BLaER1 (cell line): ENCODE results near the gene TDRD1.

Source experiments
- H3K27ac ChIP-seq: shearing (Covaris generic); formaldehyde crosslinking; 2 replicates; pipeline ENCODE4 v1.8.1; 2022
- H3K27me3 ChIP-seq: shearing (Covaris generic); formaldehyde crosslinking; 2 replicates; pipeline ENCODE4 v1.8.1; 2022
- H3K36me3 ChIP-seq: shearing (Covaris generic); formaldehyde crosslinking; 2 replicates; pipeline ENCODE4 v1.8.1; 2022
- H3K4me1 ChIP-seq: shearing (Covaris generic); formaldehyde crosslinking; 2 replicates; pipeline ENCODE4 v1.8.1; 2022
- H3K4me2 ChIP-seq: shearing (Covaris generic); formaldehyde crosslinking; 2 replicates; pipeline ENCODE4 v1.8.1; 2022
- H3K4me3 ChIP-seq: shearing (Covaris generic); formaldehyde crosslinking; 2 replicates; pipeline ENCODE4 v1.8.1; 2022
- H3K9ac ChIP-seq: shearing (Covaris generic); formaldehyde crosslinking; 2 replicates; pipeline ENCODE4 v1.8.1; 2022
- H3K9me3 ChIP-seq: shearing (Covaris generic); formaldehyde crosslinking; 2 replicates; pipeline ENCODE4 v1.8.1; 2022
- H4K20me1 ChIP-seq: shearing (Covaris generic); formaldehyde crosslinking; 2 replicates; pipeline ENCODE4 v1.8.1; 2022
- Cebpa-rat ChIP-seq: shearing (Covaris generic); IDR thresholded peaks from 2 replicates; pipeline ENCODE4 v1.8.1; 2022

TDRD1 gene

DNA sequence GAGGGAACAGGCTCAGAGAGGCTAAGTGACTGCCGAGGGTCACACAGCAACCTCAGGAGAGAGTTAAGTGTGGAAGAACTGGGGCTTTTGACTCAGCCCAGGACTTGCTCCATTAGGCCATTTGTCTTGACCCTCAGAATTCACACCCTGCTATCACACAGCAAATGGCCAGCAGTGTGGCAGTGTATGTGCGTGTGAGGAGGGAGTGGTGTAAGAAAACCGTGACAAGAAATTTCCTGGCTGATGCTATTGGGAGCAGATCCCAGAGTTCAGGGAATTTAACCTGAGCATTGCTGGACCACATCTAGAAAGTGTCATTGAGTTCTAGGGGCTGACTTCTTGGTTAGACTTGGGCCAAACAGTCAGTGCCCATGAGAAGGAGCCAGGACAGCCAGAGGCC is 78.3 kb downstream of the TDRD1 start:
- peaks cover 52% of the 10 kb centered on the region for H3K4me1 ChIP-seq
- no peak overlapping the region for H3K9ac ChIP-seq
- no peak for TF ChIP-seq Cebpa-rat
- no peak overlapping the region for H3K4me3 ChIP-seq
- no peaks in the 10 kb centered on the region for H3K36me3 ChIP-seq
- H3K27ac ChIP-seq: no peak overlapping the region
- no peaks in the 10 kb centered on the region for H3K9me3 ChIP-seq
- H3K4me2 ChIP-seq: peak overlapping the region; percentile 55; the same call in 1 of the 2 replicates
- H4K20me1 ChIP-seq: no peaks in the 10 kb centered on the region
- H3K27me3 ChIP-seq: no peaks in the 10 kb centered on the region

DNA sequence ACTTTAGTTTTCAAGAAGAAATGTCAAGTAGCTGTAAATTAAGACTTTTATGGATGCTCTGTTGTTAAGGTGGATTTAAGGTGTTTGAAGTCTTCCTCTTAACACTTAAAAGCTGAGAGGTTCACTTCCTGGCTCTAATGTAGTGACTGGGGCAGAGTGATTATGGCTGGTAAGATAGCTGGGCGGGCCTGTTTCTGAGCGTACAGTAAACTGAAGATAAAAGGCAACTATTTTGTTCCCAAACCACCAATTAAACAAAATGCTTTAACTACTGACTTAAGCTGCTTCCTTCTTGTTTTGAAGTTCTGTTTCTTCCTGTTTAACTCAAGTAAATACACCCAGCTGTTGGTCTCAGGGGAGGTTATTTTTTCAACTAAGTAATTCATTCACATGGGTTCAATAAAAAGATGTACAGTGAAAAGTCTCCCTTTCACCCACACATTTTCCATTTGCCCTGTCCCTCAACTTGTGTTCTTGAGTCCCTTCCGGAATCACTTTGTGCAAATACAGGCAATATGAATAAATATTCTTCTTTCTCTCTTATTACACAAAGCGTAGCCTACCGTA is 79.2 kb downstream of the TDRD1 start:
- Histone ChIP-seq H3K27ac (no peak overlapping the region), H3K36me3 (no peaks in the 10 kb centered on the region), H3K4me1 (peaks cover 52% of the 10 kb centered on the region), H3K9me3 (no peaks in the 10 kb centered on the region), H3K9ac (no peak overlapping the region), H3K4me3 (no peak overlapping the region), H4K20me1 (no peaks in the 10 kb centered on the region), H3K27me3 (no peaks in the 10 kb centered on the region), H3K4me2 (peak overlapping the region; percentile 47)
- TF ChIP-seq Cebpa-rat: no peak

DNA sequence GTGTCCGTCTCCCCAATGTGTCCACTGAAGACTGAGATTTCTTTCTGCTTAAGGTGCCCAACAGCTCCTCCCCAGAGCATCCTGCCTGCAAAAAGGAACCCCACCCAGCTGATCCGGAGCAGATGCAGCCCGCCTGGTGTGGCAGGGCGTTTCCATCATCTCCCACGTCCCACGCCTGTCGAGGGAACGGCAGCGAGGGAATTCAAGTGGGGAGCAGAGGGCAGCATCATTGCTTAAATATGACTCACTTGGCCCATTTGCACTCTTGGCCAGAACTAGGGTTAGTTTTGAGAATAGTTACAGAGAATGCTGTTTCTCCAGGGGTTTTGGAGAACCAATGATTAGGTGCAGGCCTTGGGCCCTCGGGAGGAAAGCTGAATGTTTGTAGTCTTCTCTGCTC is 80.7 kb downstream of the TDRD1 start:
- no peak for TF ChIP-seq Cebpa-rat
- Histone ChIP-seq H3K27ac (no peak overlapping the region), H3K4me2 (no peak overlapping the region), H3K36me3 (no peaks in the 10 kb centered on the region), H3K9me3 (no peaks in the 10 kb centered on the region), H3K4me3 (no peak overlapping the region), H3K27me3 (no peaks in the 10 kb centered on the region), H4K20me1 (no peaks in the 10 kb centered on the region), H3K4me1 (peaks cover 44% of the 10 kb centered on the region), H3K9ac (no peak overlapping the region)

DNA sequence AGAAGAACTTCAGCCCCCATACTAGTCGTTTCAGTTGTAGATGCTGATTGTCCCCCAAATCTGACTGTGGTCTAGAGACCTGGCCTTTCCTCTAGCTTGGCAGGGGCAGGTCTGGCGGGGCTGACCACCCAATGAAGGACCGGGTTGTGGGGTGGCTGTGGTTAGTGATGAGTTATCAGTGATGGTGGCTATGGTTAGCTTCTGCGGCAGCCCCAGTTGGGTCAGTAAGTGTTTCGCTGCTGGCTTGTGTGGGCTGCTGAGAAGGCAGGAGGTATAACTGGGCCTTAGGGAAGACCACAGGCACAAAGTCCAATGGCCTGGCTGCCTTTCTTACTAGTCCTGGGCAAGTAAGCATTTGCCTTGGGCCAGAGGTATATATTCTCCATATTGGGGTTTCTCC is 81.2 kb downstream of the TDRD1 start:
- Histone ChIP-seq H3K9ac (no peak overlapping the region), H3K27me3 (no peaks in the 10 kb centered on the region), H3K4me2 (no peak overlapping the region), H3K4me1 (peaks cover 39% of the 10 kb centered on the region), H3K36me3 (no peaks in the 10 kb centered on the region), H3K27ac (no peak overlapping the region), H3K9me3 (no peaks in the 10 kb centered on the region), H3K4me3 (no peak overlapping the region), H4K20me1 (no peaks in the 10 kb centered on the region)
- no peak for TF ChIP-seq Cebpa-rat

GRCh38 chr10:114261076-114261475 is 81.9 kb downstream of the TDRD1 start:
- Histone ChIP-seq H4K20me1 (no peaks in the 10 kb centered on the region), H3K27me3 (no peaks in the 10 kb centered on the region), H3K36me3 (no peaks in the 10 kb centered on the region), H3K27ac (no peak overlapping the region), H3K4me2 (no peak overlapping the region), H3K4me1 (peaks cover 32% of the 10 kb centered on the region), H3K9me3 (no peaks in the 10 kb centered on the region), H3K9ac (no peak overlapping the region), H3K4me3 (no peak overlapping the region)
- TF ChIP-seq Cebpa-rat: no peak

DNA sequence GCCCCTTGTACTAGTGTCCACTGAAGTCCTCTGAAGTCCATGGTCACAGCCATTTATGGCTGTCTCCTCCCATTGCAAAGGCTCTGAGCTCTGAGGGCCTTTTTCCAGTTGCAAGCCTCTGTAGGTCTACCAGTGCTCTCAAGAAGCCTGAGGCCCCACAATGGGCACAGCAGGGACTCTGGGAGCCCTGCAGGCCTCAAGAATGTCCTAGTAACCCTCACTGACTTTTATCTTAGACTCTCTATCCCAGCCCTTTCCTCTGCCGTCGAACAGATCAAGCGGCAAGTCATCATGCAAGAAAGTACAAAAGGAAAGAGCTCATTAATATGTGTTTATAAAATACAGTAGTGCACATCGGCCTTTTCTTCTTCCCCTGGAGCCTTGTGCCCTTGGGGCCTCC is 83.3 kb downstream of the TDRD1 start:
- Histone ChIP-seq H3K9ac (no peak overlapping the region), H3K4me1 (peaks cover 17% of the 10 kb centered on the region), H3K27me3 (no peaks in the 10 kb centered on the region), H3K4me2 (no peak overlapping the region), H3K27ac (no peak overlapping the region), H3K9me3 (no peaks in the 10 kb centered on the region), H3K36me3 (no peaks in the 10 kb centered on the region), H3K4me3 (no peak overlapping the region), H4K20me1 (no peaks in the 10 kb centered on the region)
- TF ChIP-seq Cebpa-rat: no peak

DNA sequence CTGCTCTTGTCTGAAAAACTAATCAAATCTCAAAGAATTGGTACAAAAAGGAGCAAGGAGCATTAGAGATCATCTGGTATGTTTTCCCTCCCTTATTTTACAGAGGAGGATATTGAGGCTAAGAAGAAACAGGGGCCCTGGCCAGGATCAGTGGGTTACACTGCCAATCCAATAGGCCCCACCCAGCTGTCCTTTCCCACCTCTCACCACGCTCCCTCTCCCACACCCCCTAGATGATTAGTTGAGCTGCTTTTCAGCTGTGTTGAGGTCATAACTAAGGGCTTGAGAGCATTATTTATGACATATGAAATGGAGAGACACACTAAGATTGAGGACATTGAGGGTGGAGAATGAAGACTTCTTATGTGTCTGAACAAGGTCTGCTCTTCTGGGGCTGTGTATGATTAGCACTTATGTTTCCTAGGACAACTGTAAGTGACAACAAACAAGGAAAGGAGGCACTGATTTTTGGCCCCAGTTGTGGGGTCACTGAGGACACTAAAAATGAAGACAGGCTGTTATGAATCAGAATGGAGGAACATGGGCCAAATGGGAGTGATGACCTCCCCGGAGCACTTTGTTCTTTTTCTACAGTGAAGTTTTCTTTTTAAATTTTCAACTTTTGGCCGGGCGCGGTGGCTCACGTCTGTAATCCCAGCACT is 86.4 kb downstream of the TDRD1 start:
- Histone ChIP-seq H3K9ac (no peak overlapping the region), H3K9me3 (no peaks in the 10 kb centered on the region), H3K4me3 (no peak overlapping the region), H3K4me1 (no peaks in the 10 kb centered on the region; the same call in 1 of the 2 replicates), H3K27ac (no peak overlapping the region), H3K4me2 (no peak overlapping the region), H4K20me1 (no peaks in the 10 kb centered on the region), H3K36me3 (no peaks in the 10 kb centered on the region), H3K27me3 (no peaks in the 10 kb centered on the region)
- TF ChIP-seq Cebpa-rat: no peak

- Histone ChIP-seq H3K27me3 (no peaks in the 10 kb centered on the region), H3K4me3 (no peak overlapping the region), H3K4me2 (no peak overlapping the region), H3K36me3 (no peaks in the 10 kb centered on the region), H3K9ac (no peak overlapping the region), H3K27ac (no peak overlapping the region), H3K4me1 (no peaks in the 10 kb centered on the region), H4K20me1 (no peaks in the 10 kb centered on the region), H3K9me3 (no peaks in the 10 kb centered on the region)
- TF ChIP-seq Cebpa-rat: no peak
These were observed 87.4 kb downstream of the TDRD1 start for GRCh38 chr10:114266521-114266920.

DNA sequence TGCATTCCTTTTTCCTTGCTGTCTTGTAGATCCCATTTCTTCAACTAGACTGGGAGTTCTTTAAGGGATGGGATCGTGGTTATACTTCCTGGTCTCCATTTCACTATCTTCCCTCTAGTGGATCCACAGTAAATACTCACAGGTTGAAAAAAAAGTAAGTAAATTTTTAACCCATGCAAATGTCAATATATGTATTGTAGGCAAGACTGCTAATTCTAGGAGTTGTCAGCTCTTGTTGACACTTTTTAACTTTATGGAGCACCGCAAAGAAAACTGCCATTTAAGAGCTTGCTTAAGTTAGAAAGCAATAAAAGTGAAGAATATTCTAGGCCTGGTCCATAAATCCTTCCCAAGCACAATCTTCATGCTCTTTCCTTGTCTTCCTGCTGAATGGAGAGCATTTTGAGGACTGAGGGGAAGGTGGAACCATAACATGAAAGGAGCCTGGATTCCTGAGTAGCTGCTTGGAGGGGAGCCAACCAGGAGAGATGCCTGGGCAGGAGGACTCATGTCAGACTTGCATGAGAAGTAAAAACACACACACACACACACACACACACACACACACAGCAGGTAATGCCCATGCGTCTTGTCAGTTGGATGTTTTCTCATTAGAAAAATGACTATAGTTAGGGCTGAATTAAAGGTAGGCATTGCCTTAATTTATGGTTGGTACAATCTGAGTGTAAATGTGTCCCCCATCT is 92.1 kb downstream of the TDRD1 start:
- Histone ChIP-seq H4K20me1 (no peaks in the 10 kb centered on the region), H3K9me3 (no peaks in the 10 kb centered on the region), H3K27me3 (no peaks in the 10 kb centered on the region), H3K27ac (no peak overlapping the region), H3K4me2 (no peak overlapping the region), H3K4me1 (peaks cover 5% of the 10 kb centered on the region), H3K9ac (no peak overlapping the region), H3K36me3 (no peaks in the 10 kb centered on the region), H3K4me3 (no peak overlapping the region)
- no peak for TF ChIP-seq Cebpa-rat

DNA sequence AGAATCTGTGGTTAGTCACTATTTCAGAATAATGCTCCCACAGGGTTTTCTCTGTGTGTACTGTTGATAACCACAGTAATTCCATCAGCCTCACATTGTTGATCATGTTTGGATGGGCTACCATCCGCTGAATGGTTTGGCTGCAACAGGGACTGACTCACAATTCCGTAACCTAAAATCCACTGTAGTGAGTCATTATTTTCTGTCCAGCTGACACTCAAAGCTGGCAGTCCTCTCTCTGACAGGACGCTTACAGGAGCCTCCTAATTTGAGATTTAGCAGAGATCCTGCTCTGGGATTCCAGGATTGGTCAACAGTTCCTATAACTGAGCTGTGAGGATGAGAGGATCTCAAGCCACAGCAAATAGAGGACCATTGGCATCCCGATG is 92.6 kb downstream of the TDRD1 start:
- Histone ChIP-seq H4K20me1 (no peaks in the 10 kb centered on the region), H3K4me1 (peaks cover 5% of the 10 kb centered on the region), H3K27ac (no peak overlapping the region), H3K4me3 (no peak overlapping the region), H3K4me2 (no peak overlapping the region), H3K9ac (no peak overlapping the region), H3K9me3 (no peaks in the 10 kb centered on the region), H3K27me3 (no peaks in the 10 kb centered on the region), H3K36me3 (no peaks in the 10 kb centered on the region)
- no peak for TF ChIP-seq Cebpa-rat
